NCI-H2107 treated with DMSO at 0.1 percent for 48 hours (cell line): ENCODE data around the gene PAX7.

Source experiments
- DNase-seq: peaks from one replicate; lab custom pipeline; 2025; ENCODE audit not compliant: unreplicated experiment; lab: John Stamatoyannopoulos, UW

PAX7 gene

GRCh38 chr1:18640228-18641004, 9.8 kb downstream of the PAX7 start:
- DNase-seq, result no peak

DNA sequence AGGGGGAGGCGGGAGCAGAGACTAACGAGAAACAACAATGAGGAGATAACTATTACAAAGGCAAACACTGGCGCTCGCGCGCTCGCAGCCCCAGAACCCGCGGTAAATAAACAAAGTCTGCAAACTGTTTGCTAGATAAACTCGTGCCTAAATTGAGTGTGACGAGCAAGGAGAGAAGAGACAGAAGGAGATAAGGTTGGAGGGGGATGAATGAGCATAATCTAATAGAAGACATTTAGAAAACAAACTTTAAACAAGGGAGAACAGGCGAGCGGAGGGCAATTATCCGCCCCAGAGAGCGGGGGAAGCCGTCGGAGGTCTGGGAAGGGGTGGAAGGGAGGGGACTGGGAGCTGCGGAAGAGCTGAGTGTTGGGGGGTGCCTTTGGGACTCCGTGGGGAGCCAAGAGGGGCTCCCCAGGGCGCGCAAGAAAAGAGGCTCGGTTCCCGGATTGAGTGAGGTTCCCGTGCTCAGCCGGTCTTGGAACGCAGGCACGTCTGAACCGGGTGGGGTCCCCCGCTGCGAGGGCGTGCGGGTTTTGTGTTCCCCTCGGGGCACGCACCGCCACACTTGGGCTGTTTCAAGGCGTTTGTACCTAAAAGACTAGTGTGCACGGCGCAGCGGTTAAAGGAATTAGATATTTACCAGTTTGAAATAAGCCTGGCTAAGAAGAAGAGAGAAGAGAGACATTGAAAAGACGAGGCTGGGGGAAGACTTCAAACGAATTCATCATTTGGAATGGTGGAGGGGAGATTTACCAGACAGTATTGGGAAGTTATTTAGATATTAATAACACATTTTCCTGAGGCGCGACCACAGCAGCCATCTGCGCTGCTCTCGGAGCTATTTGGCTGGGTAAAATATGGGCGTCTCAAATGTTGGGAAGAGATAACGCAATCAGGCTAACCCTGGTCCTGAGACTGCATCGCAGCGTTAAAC, 10.6 kb downstream of the PAX7 start:
- DNase-seq, result no peak

DNA sequence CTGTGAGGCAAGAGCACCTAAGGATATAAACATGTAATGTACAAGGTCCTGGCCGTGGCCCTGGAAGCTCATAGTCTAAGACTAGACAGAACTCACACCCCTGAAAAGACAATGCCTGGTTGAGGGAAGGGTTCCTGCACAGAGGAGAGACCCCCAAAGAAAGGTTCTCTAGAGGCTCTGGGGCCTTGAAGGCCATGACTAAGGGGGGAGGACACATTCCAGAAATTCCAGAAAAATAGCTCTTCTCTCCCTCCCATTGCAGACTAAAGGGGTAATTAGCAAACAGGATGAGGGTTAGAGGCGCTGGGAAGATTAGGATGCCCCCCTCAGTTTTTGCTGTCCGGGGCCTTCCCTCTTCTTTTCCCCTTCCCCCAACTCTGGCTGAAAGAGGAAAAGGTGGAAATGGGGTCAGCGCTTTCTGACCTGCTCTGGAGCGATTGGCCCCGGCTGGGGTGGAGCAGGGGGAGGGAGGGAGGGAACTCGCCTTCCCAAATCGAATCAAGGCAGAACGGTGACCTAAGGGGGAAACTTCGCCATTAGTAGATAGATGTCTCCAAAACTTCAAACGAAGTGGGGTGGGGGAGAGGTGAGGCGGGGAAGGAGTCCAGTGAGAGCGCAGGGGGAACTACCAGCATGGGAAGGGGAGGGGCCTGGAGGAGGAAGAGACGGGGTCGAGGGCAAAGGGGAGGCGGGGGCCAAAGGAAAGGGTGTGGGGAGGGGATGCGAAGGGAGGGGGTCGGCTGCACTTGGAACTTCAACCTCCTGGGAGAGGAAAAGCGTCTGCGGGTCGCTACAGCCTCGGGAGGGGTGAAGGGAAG, 11.8 kb downstream of the PAX7 start:
- DNase-seq, result no peak

GRCh38 chr1:18643154-18644012, 12.7 kb downstream of the PAX7 start:
- DNase-seq, result no peak

DNA sequence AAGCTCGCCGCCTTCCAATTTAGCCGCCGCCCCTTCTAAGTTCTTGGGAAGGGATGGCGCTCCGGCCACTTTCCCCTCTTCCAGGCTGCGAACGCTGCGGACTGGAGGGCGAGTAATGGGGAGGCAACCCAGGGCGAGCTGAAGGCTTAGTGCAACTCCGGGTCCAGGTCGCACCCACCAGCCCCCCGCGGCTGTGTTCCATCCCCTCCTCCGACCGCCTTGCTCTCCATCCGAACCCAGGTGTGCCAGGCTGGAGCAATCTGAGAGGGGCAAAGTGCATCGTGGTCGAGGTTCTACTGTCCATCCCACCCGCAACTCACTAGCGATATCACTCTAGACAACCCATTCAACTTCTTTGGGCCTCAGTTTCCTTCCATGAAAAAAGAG, 13.4 kb downstream of the PAX7 start:
- DNase-seq, result no peak

GRCh38 chr1:18644446-18644845, 13.8 kb downstream of the PAX7 start:
- no peak for DNase-seq

DNA sequence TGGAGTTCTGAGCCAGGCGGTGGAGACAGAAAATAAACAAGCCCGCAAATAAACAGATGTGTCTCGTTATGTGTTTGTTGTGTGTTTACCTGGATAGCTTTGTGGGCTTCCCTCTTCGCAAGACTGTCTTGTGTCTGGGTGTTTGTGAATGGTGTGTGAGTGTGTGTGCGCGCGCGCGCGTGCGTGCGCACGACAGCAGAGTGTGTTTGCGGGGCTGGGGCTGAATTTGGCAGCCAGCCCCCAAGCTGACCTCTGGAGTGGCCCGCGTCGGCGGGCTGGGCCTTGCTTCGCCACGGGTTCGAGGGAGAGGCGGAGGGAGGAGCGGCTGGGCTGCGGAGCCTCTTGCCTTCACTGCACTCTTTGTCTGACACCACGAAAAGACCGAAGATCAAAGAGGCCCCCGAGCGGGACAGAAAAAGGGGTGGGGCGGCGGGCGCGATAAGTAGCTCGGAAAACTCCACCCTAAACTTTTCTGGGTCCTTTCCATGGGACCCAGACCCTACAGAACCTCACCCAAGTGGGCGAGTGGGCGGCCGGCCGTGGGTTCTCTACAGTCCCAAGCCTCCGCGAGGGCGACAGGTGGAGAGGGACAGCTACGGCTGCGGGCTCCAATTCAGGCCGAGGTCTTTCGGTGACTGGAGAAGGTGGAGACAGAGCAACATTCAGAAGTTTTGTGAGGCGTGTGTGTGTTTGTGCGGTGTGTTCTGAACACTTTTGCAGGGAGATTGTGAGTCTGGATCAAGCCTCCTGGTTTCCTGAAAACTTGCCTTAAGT, 14.5 kb downstream of the PAX7 start:
- DNase-seq, result no peak

- DNase-seq, result no peak
Measured at GRCh38 chr1:18645747-18646090, 15.1 kb downstream of the PAX7 start.

GRCh38 chr1:18646091-18646785, 15.6 kb downstream of the PAX7 start:
- no peak for DNase-seq

DNA sequence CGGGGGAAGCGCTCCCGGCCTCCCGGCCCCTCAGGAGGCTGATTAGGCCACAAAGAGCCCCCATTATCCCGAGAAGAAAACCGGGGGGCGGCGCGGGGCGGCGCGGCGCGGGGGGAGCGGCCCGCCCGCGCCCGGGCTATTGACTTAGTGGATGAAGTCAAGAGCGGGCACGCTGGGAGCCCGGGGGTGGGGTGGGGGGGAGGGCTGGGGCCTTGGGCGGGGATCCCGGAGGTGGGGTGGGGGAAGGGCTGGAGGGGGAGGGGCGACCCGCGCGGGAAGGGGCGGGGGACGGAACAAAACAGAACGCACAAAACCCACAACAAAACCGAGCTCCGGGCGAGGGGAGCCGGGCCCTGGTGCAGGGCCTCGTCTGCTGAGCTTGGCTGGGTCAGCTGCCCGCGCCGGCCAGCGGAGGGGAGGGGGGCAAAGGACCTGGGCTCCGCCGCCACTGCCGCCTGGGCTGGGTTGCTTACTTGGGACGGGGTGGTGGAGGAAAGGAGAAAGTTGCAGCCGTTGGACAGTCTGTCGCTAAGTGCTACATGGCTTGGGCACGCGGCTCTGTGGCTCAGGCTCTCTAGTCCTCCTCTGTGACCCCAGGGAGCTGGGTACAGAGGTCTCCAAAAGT, 16.3 kb downstream of the PAX7 start:
- no peak for DNase-seq

GRCh38 chr1:18647681-18648214, 17.1 kb downstream of the PAX7 start:
- DNase-seq, result no peak

DNA sequence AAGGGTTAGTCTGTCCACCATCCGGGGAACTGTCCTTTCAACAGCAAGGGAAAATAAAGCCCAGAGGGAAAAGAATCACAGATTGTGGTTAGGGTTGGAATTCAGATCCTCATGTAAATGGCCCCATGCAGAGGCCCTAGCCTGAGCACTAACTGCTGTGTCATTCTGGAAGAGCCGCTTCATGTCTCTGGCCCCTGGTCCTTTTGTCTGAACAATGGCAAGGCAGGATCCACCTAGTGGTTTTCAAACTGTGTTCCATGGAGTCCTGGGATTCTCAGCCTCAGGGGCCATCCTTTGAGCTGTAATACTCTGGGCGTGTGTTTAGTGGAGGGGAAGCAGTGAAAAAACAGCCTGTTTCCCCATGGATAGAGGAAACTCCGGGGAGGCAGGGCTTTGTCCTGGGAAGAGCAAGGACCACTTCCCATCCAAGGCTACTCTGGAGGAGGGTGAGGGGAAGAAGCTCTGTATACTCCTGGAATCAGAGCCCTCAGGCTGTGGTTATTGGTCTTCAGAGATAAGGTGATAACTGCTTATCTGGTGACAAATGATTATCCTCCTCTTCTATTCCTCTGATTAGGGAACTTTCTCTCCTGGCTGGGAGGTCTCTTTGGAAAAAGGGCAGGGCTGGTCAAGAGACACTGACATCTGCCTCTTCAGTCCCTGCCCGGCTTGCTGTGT, 19.2 kb downstream of the PAX7 start:
- no peak for DNase-seq

DNA sequence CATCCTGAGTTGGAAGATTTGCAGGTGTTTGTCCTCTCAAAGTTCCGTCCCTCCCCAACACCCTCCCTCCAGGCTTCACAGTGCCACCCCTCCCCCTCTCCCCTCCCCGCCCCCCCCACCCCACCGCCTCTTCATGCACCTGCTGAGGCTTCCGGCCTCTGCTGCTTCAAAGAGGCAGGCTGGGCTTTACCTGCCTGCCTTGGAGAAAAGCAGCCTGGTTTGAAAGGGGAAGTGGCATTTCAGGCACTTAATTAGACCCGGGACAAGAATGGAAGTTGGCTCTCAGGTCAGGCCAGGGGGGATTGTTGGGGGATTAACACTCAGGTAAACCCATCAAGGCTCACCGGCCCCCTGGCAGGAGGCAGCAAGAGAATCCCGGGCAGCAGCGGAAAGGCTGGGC, 21.1 kb downstream of the PAX7 start:
- DNase-seq, result no peak

- DNase-seq, result no peak
Measured at GRCh38 chr1:18652791-18653190, 22.1 kb downstream of the PAX7 start.

DNA sequence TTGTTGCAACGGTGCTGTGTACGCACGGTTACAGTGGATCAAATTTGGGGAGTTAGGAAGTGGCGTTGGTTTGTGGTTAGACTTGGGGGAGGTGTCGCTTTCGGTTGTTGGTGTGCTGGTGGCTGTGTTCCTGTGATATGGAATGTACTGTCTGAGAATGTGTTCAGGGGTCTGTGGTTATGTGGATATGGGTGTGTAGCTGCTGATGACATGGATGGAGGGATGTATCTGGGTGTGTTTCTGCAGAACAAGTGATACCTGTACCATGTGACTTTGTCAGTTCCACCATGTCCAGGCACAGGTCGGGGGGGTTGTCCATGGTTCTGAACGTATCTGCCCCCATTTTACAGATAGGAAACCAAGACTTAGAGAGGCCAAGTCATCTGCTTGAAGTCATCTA, 22.7 kb downstream of the PAX7 start:
- DNase-seq, result no peak

DNA sequence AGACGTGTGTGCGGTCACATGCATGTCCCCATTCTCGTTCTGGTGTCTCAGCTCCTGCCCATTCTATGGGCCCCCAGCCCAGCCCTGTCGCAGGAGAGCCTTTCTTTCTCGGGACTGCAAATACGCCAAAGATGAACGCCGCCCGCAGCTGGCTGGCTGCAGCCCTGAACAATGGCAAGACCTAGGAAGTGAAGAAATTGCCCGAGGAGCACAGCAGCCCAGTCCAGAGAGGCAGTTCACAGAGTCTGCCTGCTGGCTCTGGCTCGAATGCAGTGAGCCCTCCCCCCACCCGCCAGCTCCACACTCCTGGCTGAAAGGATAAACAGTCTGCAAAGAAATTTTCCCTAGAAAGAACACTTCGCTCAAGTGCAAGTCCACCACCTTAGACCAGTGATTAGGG, 23.3 kb downstream of the PAX7 start:
- no peak for DNase-seq

DNA sequence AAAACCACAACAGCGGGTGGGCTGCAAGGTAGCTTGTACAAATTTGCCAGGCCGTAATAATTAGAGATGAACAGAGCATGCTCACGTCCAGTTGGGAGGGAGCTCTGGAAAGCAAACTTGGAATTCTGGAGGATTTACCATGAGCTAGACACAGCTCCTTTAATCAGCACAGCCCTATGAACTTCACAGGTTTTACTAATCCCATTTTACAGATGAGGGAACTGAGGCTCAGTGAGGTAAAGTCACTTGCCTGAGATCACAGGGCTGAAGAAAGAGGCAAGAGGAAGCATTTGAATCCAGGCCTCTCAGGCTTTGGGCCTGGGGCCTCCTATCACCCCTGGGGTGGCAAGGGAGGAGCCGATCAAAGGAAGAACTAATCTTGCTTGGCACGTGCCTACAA, 24.0 kb downstream of the PAX7 start:
- DNase-seq, result no peak
